ENCODE results near the gene P2RX7. TPM values are rescaled to one million over a fixed set of nuclear protein-coding genes. Genes with fewer than 3 reads are reported as not detected.
A peak's percentile ranks its signal among the peaks of the same experiment; 100 is the strongest.

Gene P2RX7
- total RNA-seq, 2 donors from 2014 or later, result 1.4 to 11.8 TPM

DNA sequence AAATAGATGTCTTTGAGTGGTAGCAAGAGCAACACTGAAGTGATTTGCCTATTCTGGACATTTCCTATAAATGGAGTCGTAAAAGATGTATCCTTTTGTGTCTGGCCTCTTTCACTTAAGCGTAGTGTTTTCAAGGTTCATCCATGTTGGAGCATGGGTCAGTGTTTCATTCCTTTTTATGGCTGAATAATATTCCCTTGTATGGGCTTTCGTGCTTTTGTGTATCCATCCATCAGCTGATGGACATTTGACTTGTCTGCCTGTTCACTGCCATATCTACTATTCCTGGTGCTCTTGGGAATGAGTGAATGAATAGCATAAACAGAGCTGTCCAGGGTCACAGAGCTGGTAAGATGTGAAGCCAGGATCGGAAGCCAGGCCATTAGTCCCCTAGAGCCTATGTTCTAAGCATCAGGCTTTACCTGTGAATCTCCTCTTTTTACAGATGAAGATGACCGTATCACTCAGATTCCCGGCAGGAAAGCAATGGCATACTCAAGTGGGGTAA is 1.8 kb upstream of the P2RX7 start:
- TF ChIP-seq, protein P1, sequence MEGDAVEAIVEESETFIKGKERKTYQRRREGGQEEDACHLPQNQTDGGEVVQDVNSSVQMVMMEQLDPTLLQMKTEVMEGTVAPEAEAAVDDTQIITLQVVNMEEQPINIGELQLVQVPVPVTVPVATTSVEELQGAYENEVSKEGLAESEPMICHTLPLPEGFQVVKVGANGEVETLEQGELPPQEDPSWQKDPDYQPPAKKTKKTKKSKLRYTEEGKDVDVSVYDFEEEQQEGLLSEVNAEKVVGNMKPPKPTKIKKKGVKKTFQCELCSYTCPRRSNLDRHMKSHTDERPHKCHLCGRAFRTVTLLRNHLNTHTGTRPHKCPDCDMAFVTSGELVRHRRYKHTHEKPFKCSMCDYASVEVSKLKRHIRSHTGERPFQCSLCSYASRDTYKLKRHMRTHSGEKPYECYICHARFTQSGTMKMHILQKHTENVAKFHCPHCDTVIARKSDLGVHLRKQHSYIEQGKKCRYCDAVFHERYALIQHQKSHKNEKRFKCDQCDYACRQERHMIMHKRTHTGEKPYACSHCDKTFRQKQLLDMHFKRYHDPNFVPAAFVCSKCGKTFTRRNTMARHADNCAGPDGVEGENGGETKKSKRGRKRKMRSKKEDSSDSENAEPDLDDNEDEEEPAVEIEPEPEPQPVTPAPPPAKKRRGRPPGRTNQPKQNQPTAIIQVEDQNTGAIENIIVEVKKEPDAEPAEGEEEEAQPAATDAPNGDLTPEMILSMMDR (IDR thresholded peaks at IDR 0.05), result no peak
- intact Hi-C loops (cut with DNase I), result no loop called here
- Histone ChIP-seq H3K27me3 (replicated peaks; ENCODE audit: insufficient read depth) (no peaks in the 10 kb centered on the region), H3K4me3 (no peak overlapping the region), H3K9me3 (no peaks in the 10 kb centered on the region), H3K36me3 (no peaks in the 10 kb centered on the region), H3K27ac (no peak overlapping the region), H3K4me1 (replicated peaks) (no peaks in the 10 kb centered on the region)
- WGBS, result 78% methylated on average over 6 of the region's 6 CpGs
- DNase-seq (ENCODE audit: low spot score), result no peak

DNA sequence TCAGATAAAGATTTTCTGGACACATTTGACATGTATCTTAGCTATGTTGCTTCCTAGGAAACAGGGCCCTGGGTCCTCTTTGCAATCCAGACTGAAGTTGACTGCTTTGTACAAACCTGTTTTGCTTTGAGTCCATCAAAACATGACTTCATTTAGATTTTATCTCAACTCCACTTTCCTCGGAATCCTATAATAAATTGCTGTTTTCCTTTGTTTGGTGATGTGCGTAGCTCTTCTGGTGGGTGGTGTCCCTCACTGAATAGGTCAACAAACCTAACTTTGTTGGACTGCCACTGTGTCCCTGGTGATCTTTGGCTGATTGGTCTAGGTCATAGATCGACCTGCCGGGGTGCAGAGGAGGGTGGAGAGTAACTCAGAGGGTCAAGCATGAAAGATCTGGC is 735 bp upstream of the P2RX7 start:
- no peaks in the 10 kb centered on the region for H3K36me3 ChIP-seq
- H3K4me1 ChIP-seq (replicated peaks), result no peaks in the 10 kb centered on the region
- intact Hi-C loops (cut with DNase I), result no loop called here
- H3K27ac ChIP-seq, result no peak overlapping the region
- WGBS, result 56% methylated on average over 4 of the region's 4 CpGs
- H3K4me3 ChIP-seq, result no peak overlapping the region
- no peaks in the 10 kb centered on the region for H3K9me3 ChIP-seq
- no peak for DNase-seq (ENCODE audit: low spot score)
- TF ChIP-seq POLR2A (IDR thresholded peaks at IDR 0.05) (no peak), POLR2AphosphoS5 (IDR thresholded peaks at IDR 0.05) (no peak)
- TF ChIP-seq, protein P1 (IDR thresholded peaks at IDR 0.05), result no peak
- no peaks in the 10 kb centered on the region for H3K27me3 ChIP-seq (replicated peaks; ENCODE audit: insufficient read depth)

DNA sequence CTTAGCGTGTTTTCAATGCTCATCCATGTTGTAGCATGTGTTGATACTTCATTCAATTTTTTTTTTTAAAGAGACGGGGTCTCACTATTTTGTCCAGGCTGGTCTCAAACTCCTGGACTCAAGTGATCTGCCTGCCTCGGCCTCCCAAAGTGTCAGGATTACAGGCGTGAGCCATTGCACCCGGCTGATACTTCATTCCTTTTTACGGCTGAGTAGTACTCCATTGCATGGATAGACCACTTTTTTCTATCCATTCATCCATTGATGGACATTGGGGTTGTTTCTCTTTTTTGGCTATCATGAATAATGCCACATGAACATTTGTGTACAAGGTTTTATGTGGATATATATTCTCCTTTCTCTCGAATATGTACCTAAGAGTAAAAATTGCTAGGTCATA is 1.2 kb downstream of the P2RX7 start:
- intact Hi-C loops (cut with DNase I), result no loop called here
- H3K27ac ChIP-seq, result peak overlapping the region; percentile 21 to 55

DNA sequence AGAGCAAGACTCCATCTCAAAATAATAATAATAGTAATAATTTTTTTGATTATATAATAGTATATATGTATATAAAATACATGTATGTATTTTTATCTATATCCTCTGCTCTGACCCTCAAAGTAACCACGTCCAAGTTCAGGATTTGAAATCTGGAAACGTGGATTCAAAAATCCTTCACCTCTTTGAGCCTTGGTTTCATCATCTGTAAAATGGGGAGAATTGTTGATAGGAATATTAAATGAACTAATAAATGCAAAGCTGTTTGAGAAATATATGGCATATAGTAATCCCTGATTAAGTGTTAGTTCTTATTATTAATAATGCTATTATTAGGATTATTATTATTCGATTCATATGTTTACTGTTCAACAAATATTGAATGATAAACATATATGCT is 2.6 kb downstream of the P2RX7 start:
- no peaks in the 10 kb centered on the region for H3K9me3 ChIP-seq
- H3K4me3 ChIP-seq, result no peak overlapping the region
- H3K27me3 ChIP-seq (replicated peaks; ENCODE audit: insufficient read depth), result no peaks in the 10 kb centered on the region
- no peak overlapping the region for H3K27ac ChIP-seq
- H3K4me1 ChIP-seq (replicated peaks), result no peaks in the 10 kb centered on the region
- intact Hi-C loops (cut with DNase I), result no loop called here
- 96% methylated on average over 3 of the region's 3 CpGs for WGBS
- no peak for DNase-seq (ENCODE audit: low spot score)
- H3K36me3 ChIP-seq, result no peaks in the 10 kb centered on the region
- TF ChIP-seq POLR2AphosphoS5 (IDR thresholded peaks at IDR 0.05) (no peak), POLR2A (IDR thresholded peaks at IDR 0.05) (no peak)
- TF ChIP-seq, protein P1 (IDR thresholded peaks at IDR 0.05), result no peak

More for the DNA sequence above, 1.2 kb downstream of the P2RX7 start:
- 93% methylated on average over 7 of the region's 7 CpGs for WGBS
- TF ChIP-seq, protein P1 (IDR thresholded peaks at IDR 0.05), result no peak
- TF ChIP-seq POLR2AphosphoS5 (IDR thresholded peaks at IDR 0.05) (no peak), POLR2A (IDR thresholded peaks at IDR 0.05) (no peak)
- Histone ChIP-seq H3K4me3 (no peak overlapping the region), H3K27me3 (replicated peaks; ENCODE audit: insufficient read depth) (no peaks in the 10 kb centered on the region), H3K9me3 (no peaks in the 10 kb centered on the region), H3K4me1 (replicated peaks) (no peaks in the 10 kb centered on the region), H3K36me3 (no peaks in the 10 kb centered on the region)
- DNase-seq (ENCODE audit: low spot score), result no peak

DNA sequence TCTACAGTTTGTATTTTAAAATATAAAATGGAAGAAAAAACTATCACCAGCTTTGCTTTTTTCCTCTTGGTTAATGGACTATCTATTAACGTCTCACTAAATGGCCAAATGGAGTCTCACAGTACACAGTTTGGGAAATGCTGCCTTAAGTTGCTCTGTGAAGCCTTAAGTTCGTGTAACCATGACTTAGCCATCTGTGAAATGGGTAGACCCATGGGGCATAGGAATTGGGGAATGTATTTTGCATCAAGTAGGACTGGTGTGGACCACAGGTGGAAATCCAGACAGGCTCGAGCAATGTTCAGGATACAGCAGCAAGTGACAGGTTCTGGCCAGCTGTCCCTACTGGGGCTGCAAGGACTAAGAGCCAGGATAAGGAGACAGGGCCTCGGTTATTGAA is 4.8 kb downstream of the P2RX7 start:
- no peak overlapping the region for H3K27ac ChIP-seq
- TF ChIP-seq POLR2A (IDR thresholded peaks at IDR 0.05) (no peak), POLR2AphosphoS5 (IDR thresholded peaks at IDR 0.05) (no peak)
- TF ChIP-seq, protein P1 (IDR thresholded peaks at IDR 0.05), result no peak
- 97% methylated on average over 4 of the region's 4 CpGs for WGBS
- intact Hi-C loops (cut with DNase I), result no loop called here
- no peak for DNase-seq (ENCODE audit: low spot score)
- no peaks in the 10 kb centered on the region for H3K4me1 ChIP-seq (replicated peaks)
- no peaks in the 10 kb centered on the region for H3K36me3 ChIP-seq
- H3K4me3 ChIP-seq, result no peak overlapping the region
- no peaks in the 10 kb centered on the region for H3K9me3 ChIP-seq
- no peaks in the 10 kb centered on the region for H3K27me3 ChIP-seq (replicated peaks; ENCODE audit: insufficient read depth)

Measured in prostate gland (tissue), 2 donors.